Hypothalamus (tissue), 51 donors: ENCODE results near the gene ALPI.

Source experiments
- DNase-seq, 51 donors: peaks; one replicate each; lab custom pipeline; 2025; lab: John Stamatoyannopoulos, UW

The ALPI gene

GRCh38 chr2:232483311-232483922, 27.5 kb downstream of the ALPI start:
- no peak for DNase-seq

- DNase-seq = no peak
Measured at GRCh38 chr2:232483923-232484627, 28.1 kb downstream of the ALPI start.

GRCh38 chr2:232484628-232485347, 28.8 kb downstream of the ALPI start:
- DNase-seq = no peak

GRCh38 chr2:232485348-232485756, 29.4 kb downstream of the ALPI start:
- DNase-seq = no peak

GRCh38 chr2:232485757-232486557, 30.0 kb downstream of the ALPI start:
- no peak for DNase-seq

GRCh38 chr2:232486558-232487384, 30.8 kb downstream of the ALPI start:
- DNase-seq = no peak

- DNase-seq = no peak
Measured at GRCh38 chr2:232487385-232488096, 31.6 kb downstream of the ALPI start, which contains the start of gene ECEL1. Gene ECEL1, minus strand, starts transcription at chr2:232487834. Its CDS starts 1,181 bp downstream, at chr2:232486653.

GRCh38 chr2:232488097-232488711, 32.3 kb downstream of the ALPI start:
- no peak for DNase-seq

GRCh38 chr2:232488721-232489300, 32.9 kb downstream of the ALPI start:
- no peak for DNase-seq

GRCh38 chr2:232489516-232490220, 33.7 kb downstream of the ALPI start:
- DNase-seq = no peak

GRCh38 chr2:232490221-232491138, 34.5 kb downstream of the ALPI start:
- DNase-seq = no peak

GRCh38 chr2:232491139-232491780, 35.3 kb downstream of the ALPI start:
- DNase-seq = no peak

GRCh38 chr2:232492236-232492848, 36.4 kb downstream of the ALPI start:
- DNase-seq = no peak

- no peak for DNase-seq
Measured at GRCh38 chr2:232492963-232493700, 37.2 kb downstream of the ALPI start.
